ENCODE results near the gene FEN1. TPM values are rescaled to one million over a fixed set of nuclear protein-coding genes. Genes with fewer than 3 reads are reported as not detected.

Gene FEN1
- total and polyA plus RNA-seq, 2 of the 8 experiments (the other 6 are each of a cell fraction or from before 2014, with no cell fraction given): 52.6 to 86.1 TPM

GRCh38 chr11:61834278-61835048, 41.8 kb downstream of the FEN1 start (continued):
- TF ChIP-seq CHD7 (IDR thresholded peaks at IDR 0.05; ENCODE audit: insufficient replicate concordance, low read length) (no peak), TBP (IDR thresholded peaks at IDR 0.05; ENCODE audit: low read depth, low read length) (no peak), NANOG (IDR thresholded peaks at IDR 0.05; ENCODE audit: insufficient read depth, low read depth, low read length, poor library complexity, severe bottlenecking) (no peak), POLR2A (IDR thresholded peaks at IDR 0.05; ENCODE audit: control extremely low read depth in 1 of 2, low read depth in 2 of 2, low read length in 2 of 2) (peak in 1 of 2 experiments; percentile 39; a peak in 1 of 3 replicates), SAP30 (IDR thresholded peaks at IDR 0.05; ENCODE audit: insufficient read depth, insufficient replicate concordance, low read length) (no peak)
